Hippocampal formation (tissue), 2 donors: ENCODE data around the gene IFNE.
A peak's percentile ranks its signal among the peaks of the same experiment; 100 is the strongest.
"Not testable (repeated sequence)": the region's sequence is repeated elsewhere in the genome, so short reads cannot be mapped to it uniquely, and the experiment has no call there.

Source experiments
- DNase-seq, 2 donors: peaks; one replicate each; lab custom pipeline; 2025; lab: John Stamatoyannopoulos, UW

IFNE gene

GRCh38 chr9:21491756-21492155 is 9.6 kb upstream of the IFNE start:
- no peak for DNase-seq

- DNase-seq, result no peak
Observed at GRCh38 chr9:21481470-21482056, 550 bp downstream of the IFNE start.

- DNase-seq, result no peak
Observed at GRCh38 chr9:21479152-21479702, 2.9 kb downstream of the IFNE start.

GRCh38 chr9:21477466-21477865 is 4.6 kb downstream of the IFNE start:
- DNase-seq, result no peak

- DNase-seq, result no peak
Observed at GRCh38 chr9:21473236-21473635, 8.9 kb downstream of the IFNE start.

GRCh38 chr9:21470126-21470525 is 12.0 kb downstream of the IFNE start:
- DNase-seq, result peak in 1 of 2 donors; percentile 11

GRCh38 chr9:21465859-21466518 is 16.1 kb downstream of the IFNE start:
- peak in 1 of 2 donors; percentile 32 for DNase-seq

GRCh38 chr9:21465138-21465537 is 17.0 kb downstream of the IFNE start:
- no peak for DNase-seq

GRCh38 chr9:21461377-21461776 is 20.7 kb downstream of the IFNE start:
- DNase-seq, result no peak

- DNase-seq, result peak in 1 of 2 donors; percentile 14
Observed at GRCh38 chr9:21455320-21455719, 26.8 kb downstream of the IFNE start.

- no peak for DNase-seq
Observed at GRCh38 chr9:21454149-21454548, 28.0 kb downstream of the IFNE start.

GRCh38 chr9:21452681-21453080 is 29.4 kb downstream of the IFNE start:
- no peak for DNase-seq

- no peak for DNase-seq
Observed at GRCh38 chr9:21450733-21451394, 31.2 kb downstream of the IFNE start.

- not testable (repeated sequence) for DNase-seq
Observed at GRCh38 chr9:21449312-21449711, 32.8 kb downstream of the IFNE start.

GRCh38 chr9:21443849-21444625 is 38.1 kb downstream of the IFNE start:
- DNase-seq, result no peak

GRCh38 chr9:21440139-21440538 is 42.0 kb downstream of the IFNE start, which contains the start of gene IFNA1:
Gene IFNA1, plus strand, starts transcription at chr9:21440439. Its CDS starts 69 bp downstream, at chr9:21440508.
- DNase-seq, result no peak

GRCh38 chr9:21435015-21435383 is 47.1 kb downstream of the IFNE start:
- DNase-seq, result not testable (repeated sequence)

GRCh38 chr9:21434202-21435014 is 47.7 kb downstream of the IFNE start:
- peak; percentile 20 to 75 for DNase-seq

GRCh38 chr9:21432672-21433425 is 49.3 kb downstream of the IFNE start:
- DNase-seq, result no peak
